ENCODE measurements around the gene C9.
"Not testable (repeated sequence)": the region's sequence is repeated elsewhere in the genome, so short reads cannot be mapped to it uniquely, and the experiment has no call there.

The C9 gene

DNA sequence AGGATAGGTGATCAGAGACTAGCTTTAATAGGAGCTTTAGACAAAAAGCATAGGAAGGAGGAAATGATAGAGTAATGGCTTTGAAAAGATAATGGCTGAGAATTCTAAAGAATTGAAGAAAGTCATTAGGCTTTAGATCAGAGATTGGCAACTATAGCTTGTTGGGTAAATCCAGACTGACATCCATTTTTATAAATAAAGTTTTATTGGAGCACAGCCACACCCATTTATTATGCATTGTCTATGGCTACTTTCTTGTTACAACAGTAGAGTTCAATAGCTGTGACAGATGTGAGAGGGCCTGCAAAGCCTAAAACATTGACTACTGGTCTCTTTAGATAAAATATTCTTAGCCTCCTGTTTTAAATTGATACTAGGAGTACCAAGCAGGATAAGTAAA is 104.2 kb downstream of the C9 start:
- in situ Hi-C loops (cut with HindIII; ENCODE audit: low pct_unique_long_range_greater_than_20kb, low sequenced_read_pairs): no loop called here
- no peak for TF ChIP-seq JUND (IDR thresholded peaks at IDR 0.05; ENCODE audit: low read depth)
- DNase-seq (ENCODE audit: low read depth in 1 of 2, low spot score in 1 of 2): no peak

DNA sequence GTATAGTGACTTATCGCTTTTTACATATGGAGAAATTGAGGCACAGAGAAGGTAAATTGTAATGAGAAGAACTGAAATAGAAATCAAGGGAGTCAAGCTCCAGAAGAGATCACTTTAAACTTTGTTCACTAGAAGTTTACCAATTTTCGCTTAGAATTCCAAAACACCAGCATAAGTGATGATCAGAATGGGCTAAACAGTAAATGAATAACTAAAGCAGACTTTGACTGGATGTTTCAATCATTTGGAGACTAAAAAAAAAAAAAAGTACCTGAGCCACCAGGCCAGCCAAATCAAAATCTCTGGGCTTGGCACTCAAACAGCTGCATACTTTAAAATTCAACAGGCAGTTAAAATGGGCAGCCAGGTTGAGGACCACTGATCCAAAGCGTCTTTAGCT is 106.7 kb downstream of the C9 start:
- DNase-seq (ENCODE audit: low read depth in 1 of 2, low spot score in 1 of 2): no peak
- in situ Hi-C loops (cut with HindIII; ENCODE audit: low pct_unique_long_range_greater_than_20kb, low sequenced_read_pairs): no loop called here
- no peak for TF ChIP-seq JUND (IDR thresholded peaks at IDR 0.05; ENCODE audit: low read depth)

DNA sequence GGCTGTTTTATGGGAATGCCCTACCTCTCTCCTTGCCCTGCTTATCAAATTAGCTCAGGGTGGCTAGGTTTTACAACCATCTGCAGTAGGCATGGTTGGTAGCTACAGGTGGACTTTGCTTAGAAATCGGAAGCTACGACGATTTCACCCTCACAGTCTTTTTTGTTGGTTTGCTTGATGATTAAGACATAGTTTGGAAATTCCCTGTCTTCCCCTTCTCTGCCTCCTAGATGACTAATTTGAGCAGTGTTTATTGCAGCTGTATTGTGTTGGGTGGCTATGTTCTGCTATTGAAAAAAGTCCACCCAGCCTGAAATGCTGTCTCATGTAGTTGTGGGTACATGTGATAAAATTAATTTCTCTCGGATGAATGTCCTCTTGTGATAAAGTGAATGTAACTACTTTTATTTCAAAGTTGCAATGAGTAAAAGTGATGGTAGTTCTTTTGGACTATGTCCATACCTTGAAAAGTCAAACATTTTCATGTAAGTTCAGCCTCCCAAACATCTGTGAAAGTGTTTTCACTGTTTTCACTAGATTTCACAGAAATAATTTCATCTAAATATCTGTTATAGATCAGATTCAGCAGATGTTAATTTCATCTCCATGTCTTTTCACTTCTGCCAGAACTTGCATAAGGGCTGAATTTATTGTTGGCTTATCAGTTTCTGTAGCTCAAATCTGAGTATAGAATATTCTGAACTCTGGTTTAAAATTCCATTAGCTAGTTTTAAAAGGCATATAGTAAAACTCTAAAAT is 107.6 kb downstream of the C9 start:
- TF ChIP-seq JUND (IDR thresholded peaks at IDR 0.05; ENCODE audit: low read depth): no peak
- no peak for DNase-seq (ENCODE audit: low read depth in 1 of 2, low spot score in 1 of 2)
- in situ Hi-C loops (cut with HindIII; ENCODE audit: low pct_unique_long_range_greater_than_20kb, low sequenced_read_pairs): no loop called here

DNA sequence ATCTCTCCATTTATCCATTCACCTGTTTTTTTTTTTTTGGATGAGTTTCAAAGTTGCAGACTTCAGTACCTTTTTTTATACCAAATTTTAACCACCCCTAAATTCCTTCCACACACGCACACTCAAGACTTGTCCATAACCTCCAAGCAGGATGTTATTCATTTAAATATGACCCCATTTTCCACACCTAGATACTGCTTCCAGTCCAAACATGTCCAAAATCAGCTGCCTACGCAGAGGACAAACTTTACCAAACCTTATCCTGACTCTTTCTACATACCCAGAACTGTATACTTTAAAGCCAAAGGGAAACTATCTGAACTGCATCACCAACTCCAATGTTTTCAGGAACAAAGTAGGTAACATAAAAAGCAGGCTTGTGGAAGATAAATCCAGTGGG is 108.9 kb downstream of the C9 start:
- no peak for TF ChIP-seq JUND (IDR thresholded peaks at IDR 0.05; ENCODE audit: low read depth)
- in situ Hi-C loops (cut with HindIII; ENCODE audit: low pct_unique_long_range_greater_than_20kb, low sequenced_read_pairs): no loop called here
- DNase-seq (ENCODE audit: low read depth in 1 of 2, low spot score in 1 of 2): no peak

DNA sequence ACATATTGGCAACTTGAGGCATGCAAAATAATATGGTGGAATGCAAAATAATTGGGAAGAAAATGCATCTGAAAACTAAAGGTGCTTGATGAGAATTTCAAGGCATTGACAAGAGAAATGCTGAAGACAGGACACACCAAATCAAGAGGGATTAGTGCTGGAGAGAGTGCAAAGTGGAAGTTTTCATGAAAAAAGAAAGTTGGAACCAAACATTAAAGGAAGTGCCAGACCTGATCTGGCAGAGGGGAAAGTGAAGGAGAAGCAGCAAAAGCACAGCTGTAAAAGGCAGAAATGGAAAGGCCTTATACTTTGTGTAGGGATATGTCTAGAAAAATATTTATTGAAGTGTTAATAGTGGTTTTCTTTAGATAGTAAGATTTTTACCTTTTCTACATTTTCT is 109.6 kb downstream of the C9 start:
- no peak for DNase-seq (ENCODE audit: low read depth in 1 of 2, low spot score in 1 of 2)
- no peak for TF ChIP-seq JUND (IDR thresholded peaks at IDR 0.05; ENCODE audit: low read depth)
- in situ Hi-C loops (cut with HindIII; ENCODE audit: low pct_unique_long_range_greater_than_20kb, low sequenced_read_pairs): no loop called here

DNA sequence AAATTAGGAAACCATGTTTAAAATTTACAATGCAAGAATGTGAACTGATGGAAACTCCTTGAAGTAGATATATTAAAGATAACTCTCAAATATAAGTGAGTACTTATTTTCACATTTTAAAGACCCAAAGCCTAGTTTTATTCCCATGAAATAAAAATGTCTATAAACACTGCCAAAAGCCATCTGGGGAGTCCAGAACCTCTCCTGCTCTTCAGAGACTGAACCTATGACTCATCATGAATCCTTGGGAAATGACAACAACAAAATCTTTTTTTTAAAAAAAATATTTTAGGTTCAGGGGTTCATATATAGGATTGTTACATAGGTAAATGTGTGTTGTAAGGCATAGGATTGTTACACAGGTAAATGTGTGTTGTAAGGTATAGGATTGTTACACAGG is 111.1 kb downstream of the C9 start:
- no peak for TF ChIP-seq JUND (IDR thresholded peaks at IDR 0.05; ENCODE audit: low read depth)
- DNase-seq (ENCODE audit: low read depth in 1 of 2, low spot score in 1 of 2): no peak

DNA sequence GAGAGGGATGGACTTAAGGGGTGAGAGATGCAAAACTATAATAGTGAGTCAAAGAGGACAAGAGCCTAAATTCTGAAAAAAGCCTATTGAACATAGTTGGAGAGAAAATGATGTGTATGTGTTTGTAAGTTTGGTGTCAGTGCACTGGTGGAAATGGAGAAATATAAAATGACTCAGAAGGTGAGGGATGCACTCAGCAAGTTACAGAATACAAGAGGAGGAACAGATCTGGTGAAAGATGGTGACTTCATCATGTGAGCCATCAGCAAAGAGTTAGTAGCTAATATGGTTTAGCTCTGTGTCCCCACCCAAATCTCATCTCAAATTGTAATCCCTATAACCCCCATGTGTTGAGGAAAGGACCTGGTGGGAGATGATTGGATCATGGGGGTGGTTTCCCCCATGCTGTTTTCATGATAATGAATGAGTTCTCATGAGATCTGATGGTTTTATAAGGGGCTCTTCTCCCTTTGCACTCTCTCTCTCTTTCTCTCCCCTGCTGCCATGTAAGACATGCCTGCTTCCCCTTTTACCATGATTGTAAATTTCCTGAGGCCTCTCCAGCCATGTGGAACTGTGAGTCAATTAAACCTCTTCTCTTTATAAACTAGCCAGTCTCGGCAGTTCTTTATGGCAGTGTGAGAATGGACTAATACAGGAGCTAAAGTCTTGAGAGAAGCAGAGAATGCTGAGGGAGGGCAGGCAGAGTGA is 114.6 kb downstream of the C9 start:
- TF ChIP-seq JUND (IDR thresholded peaks at IDR 0.05; ENCODE audit: low read depth): no peak
- in situ Hi-C loops (cut with HindIII; ENCODE audit: low pct_unique_long_range_greater_than_20kb, low sequenced_read_pairs): no loop called here
- DNase-seq (ENCODE audit: low read depth in 1 of 2, low spot score in 1 of 2): no peak

More for the DNA sequence above, 111.1 kb downstream of the C9 start:
- in situ Hi-C loops (cut with HindIII; ENCODE audit: low pct_unique_long_range_greater_than_20kb, low sequenced_read_pairs): no loop called here

DNA sequence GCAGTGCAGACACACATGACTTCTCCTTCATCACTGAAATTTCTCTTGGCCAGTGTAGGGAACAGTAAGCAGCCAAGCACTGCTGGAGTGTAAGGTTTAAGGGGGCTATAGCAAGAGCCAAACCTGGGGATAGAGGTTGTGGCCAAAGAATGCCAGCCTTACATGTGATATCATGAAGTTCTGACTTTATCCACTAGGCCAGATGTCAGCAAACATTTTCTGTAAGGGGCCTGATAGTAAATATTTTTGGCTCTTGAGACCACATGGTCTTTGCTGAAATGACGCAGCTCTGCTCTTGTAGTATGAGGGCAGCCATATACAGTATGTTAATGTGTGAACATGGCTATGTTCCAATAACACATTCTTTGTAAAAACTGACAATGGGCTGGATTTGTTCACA is 115.2 kb downstream of the C9 start:
- TF ChIP-seq JUND (IDR thresholded peaks at IDR 0.05; ENCODE audit: low read depth): no peak
- no peak for DNase-seq (ENCODE audit: low read depth in 1 of 2, low spot score in 1 of 2)
- in situ Hi-C loops (cut with HindIII; ENCODE audit: low pct_unique_long_range_greater_than_20kb, low sequenced_read_pairs): no loop called here

DNA sequence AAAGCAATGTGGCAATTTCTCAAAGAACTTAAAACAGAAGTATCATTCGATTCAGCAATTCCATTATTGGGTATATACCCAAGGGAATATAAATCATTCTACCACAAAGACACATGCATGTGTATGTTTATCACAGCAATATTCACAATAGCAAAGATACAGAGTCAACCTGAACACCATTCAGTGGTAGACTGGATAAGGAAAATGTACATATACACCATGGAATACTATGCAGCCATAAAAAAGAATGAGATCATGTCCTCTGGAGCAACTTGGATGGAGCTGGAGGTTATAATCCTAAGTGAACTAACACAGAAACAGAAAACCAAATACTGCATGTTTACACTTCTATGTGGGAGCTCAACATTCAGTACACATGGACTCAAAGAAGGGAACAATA is 123.5 kb downstream of the C9 start:
- DNase-seq (ENCODE audit: low read depth in 1 of 2, low spot score in 1 of 2): no peak
- TF ChIP-seq JUND (IDR thresholded peaks at IDR 0.05; ENCODE audit: low read depth): no peak
- in situ Hi-C loops (cut with HindIII; ENCODE audit: low pct_unique_long_range_greater_than_20kb, low sequenced_read_pairs): no loop called here

DNA sequence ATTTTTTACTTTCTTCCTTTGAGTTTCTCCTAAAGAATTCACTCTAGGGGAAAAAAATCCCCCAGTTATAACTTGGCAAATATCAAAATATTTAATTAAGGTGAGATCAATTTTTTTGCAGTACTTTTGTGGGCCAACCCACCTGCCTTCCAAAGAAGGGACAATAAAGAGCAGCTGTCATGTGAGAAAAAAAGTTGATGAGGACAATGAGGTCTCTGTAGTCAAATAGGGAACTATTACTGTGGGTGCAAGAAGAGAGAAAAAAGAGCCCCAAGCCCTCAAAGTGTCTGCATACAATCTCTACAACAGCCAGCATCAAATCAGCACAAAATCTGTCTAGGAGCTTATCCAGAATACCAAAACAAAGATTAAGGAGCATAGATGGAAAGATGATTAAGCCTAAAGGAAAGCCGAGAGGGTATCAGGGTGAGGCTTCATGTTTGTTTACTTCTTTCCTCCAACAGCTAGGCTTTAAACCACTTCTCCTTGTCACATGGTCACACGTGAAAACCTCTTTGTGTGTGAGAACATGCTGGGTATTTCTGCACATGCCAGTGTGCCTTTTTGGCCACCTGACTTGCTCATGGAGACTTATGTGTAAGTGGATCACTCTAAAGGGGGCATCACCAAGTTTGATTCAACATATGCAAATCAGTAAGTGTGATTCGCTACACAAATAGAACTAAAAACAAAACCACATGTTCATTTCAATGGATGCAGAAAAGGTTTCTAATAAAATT is 125.8 kb downstream of the C9 start:
- DNase-seq (ENCODE audit: low read depth in 1 of 2, low spot score in 1 of 2): no peak
- in situ Hi-C loops (cut with HindIII; ENCODE audit: low pct_unique_long_range_greater_than_20kb, low sequenced_read_pairs): no loop called here
- TF ChIP-seq JUND (IDR thresholded peaks at IDR 0.05; ENCODE audit: low read depth): no peak

DNA sequence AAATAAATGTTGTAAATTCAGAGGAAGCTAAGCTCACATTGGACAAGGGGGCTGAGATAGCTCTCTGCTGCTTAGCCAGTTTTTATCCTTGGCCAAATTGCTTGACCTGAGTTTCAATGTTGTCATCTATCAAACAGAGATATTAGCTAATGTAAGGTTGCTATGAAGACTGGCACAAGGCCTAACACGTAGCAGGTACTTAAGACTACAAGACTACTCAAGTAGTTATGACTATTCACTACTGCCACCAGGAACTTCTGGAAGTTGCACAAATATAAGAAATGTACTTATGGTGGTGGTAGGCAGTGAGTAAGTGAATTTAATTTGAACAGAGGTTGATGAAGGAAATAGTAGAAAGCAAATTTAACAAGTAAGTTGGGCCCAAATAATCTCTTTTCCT is 127.6 kb downstream of the C9 start:
- TF ChIP-seq JUND (IDR thresholded peaks at IDR 0.05; ENCODE audit: low read depth): no peak
- DNase-seq (ENCODE audit: low read depth in 1 of 2, low spot score in 1 of 2): no peak
- in situ Hi-C loops (cut with HindIII; ENCODE audit: low pct_unique_long_range_greater_than_20kb, low sequenced_read_pairs): no loop called here

DNA sequence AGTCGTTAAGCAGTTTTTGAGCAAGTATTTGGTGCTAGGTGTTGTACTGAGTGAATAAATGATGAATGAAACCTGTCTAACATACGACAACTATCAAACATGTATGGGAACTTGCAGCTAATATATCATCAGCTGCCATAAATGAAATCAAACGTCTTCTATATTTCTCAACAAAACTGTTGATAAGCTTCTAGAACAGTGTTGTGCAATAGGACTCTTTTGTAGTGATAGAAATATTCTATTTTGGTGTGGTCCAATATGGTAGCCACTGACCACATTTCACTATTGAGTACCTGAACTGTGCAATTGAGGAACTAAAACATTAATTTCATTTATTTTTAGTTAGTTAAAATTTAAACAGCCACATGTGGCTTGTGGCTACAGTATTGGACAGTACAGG is 128.6 kb downstream of the C9 start:
- no peak for TF ChIP-seq JUND (IDR thresholded peaks at IDR 0.05; ENCODE audit: low read depth)
- in situ Hi-C loops (cut with HindIII; ENCODE audit: low pct_unique_long_range_greater_than_20kb, low sequenced_read_pairs): no loop called here
- no peak for DNase-seq (ENCODE audit: low read depth in 1 of 2, low spot score in 1 of 2)

DNA sequence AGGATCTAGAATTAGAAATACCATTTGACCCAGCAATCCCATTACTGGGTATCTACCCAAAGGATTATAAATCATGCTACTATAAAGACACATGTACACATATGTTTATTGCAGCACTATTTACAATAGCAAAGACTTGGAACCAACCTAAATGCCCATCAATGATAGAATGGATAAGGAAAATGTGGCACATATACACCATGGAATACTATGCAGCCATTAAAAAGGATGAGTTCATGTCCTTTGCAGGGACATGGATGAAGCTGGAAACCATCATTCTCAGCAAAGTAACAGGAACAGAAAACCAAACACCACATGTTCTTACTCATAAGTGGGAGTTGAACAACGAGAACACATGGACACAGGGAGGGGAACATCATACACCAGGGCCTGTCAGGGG is 129.8 kb downstream of the C9 start:
- in situ Hi-C loops (cut with HindIII; ENCODE audit: low pct_unique_long_range_greater_than_20kb, low sequenced_read_pairs); DNase-seq (ENCODE audit: low read depth in 1 of 2, low spot score in 1 of 2): not testable (repeated sequence)
